WTC11 (cell line): Measurements from ENCODE around the gene TIMM21.

Source experiments
- ARID4B ChIP-seq: sonication (generic); formaldehyde crosslinking; IDR thresholded peaks from 2 replicates; pipeline ENCODE4 v1.8.0; 2023; ENCODE audit warnings: missing genetic modification reagents, mild to moderate bottlenecking, borderline replicate concordance
- CBFB ChIP-seq: sonication (generic); formaldehyde crosslinking; IDR thresholded peaks from 2 replicates; pipeline ENCODE4 v1.8.1; 2022; ENCODE audit warnings: mild to moderate bottlenecking, low read depth, missing genetic modification reagents
- CTCF ChIP-seq: fragments of 200-600 bp; IDR thresholded peaks from 2 replicates; pipeline ENCODE4 v1.8.0; 2022; ENCODE audit warnings: antibody characterized with exemption
- FOXP1 ChIP-seq: sonication (generic); formaldehyde crosslinking; IDR thresholded peaks from 2 replicates; pipeline ENCODE4 v1.8.0; 2022; ENCODE audit warnings: missing genetic modification reagents, mild to moderate bottlenecking, moderate library complexity, borderline replicate concordance
- KAT7 ChIP-seq: sonication (generic); formaldehyde crosslinking; IDR thresholded peaks from 2 replicates; pipeline ENCODE4 v1.8.1; 2023; ENCODE audit warnings: missing genetic modification reagents, mild to moderate bottlenecking, borderline replicate concordance
- MAX ChIP-seq: sonication (generic); formaldehyde crosslinking; IDR thresholded peaks from 2 replicates; pipeline ENCODE4 v1.8.0; 2022; ENCODE audit warnings: mild to moderate bottlenecking, missing genetic modification reagents
- USF2 ChIP-seq: sonication (generic); formaldehyde crosslinking; IDR thresholded peaks from 2 replicates; pipeline ENCODE4 v1.8.1; 2023; ENCODE audit warnings: mild to moderate bottlenecking, missing genetic modification reagents, moderate library complexity
- ZNF512 ChIP-seq: sonication (generic); formaldehyde crosslinking; IDR thresholded peaks from 2 replicates; pipeline ENCODE4 v1.8.1; 2022; ENCODE audit warnings: missing genetic modification reagents, borderline replicate concordance

GRCh38 chr18:74186661-74187060 is 38.3 kb downstream of the TIMM21 start:
- TF ChIP-seq USF2 (CRISPR knock-in tag) (no peak), KAT7 (CRISPR knock-in tag) (no peak), MAX (CRISPR knock-in tag) (no peak), CTCF (no peak), ZNF512 (CRISPR knock-in tag) (no peak), FOXP1 (no peak), ARID4B (CRISPR knock-in tag) (no peak), CBFB (CRISPR knock-in tag) (no peak)
